ENCODE data around the gene NUMBL. TPM values are rescaled to one million over a fixed set of nuclear protein-coding genes. Genes with fewer than 3 reads are reported as not detected.

NUMBL gene
- total and polyA plus RNA-seq, 4 donors = 1.1 to 4.6 (median 2.7) TPM

DNA sequence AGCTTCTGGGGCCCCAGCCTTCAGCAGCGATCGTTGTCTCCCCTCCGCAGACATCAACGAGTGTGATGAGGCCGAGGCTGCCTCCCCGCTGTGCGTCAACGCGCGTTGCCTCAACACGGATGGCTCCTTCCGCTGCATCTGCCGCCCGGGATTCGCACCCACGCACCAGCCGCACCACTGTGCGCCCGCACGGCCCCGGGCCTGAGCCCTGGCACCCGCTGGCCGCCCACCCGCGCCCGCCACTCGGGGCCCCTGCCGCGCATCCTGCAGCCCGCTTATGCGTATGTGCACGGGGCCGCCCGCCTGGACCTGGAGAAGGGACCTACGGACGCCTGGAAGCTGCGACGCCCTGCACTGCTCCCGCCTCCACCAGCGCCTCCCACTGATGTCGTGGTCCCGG lies 61.1 kb downstream of the NUMBL start:
- WGBS = 96% methylated on average over 42 of the region's 42 CpGs
- H3K4me1 ChIP-seq (ENCODE audit: control insufficient read depth in 4 of 4, insufficient read depth in 4 of 4, low read length in 3 of 4) = no peaks in the 10 kb centered on the region
- H3K9ac ChIP-seq (ENCODE audit: low read depth in 1 of 2, low read length in 2 of 2) = no peak overlapping the region
- H3K27ac ChIP-seq (ENCODE audit: low read depth in 1 of 2, low read length in 2 of 2) = no peak overlapping the region
- no peaks in the 10 kb centered on the region for H3K36me3 ChIP-seq (ENCODE audit: control insufficient read depth in 4 of 4, insufficient read depth in 3 of 4, low read depth in 1 of 4, low read length in 3 of 4)
- TF ChIP-seq YY1 (IDR thresholded peaks at IDR 0.05) = no peak
- TF ChIP-seq, protein P1, sequence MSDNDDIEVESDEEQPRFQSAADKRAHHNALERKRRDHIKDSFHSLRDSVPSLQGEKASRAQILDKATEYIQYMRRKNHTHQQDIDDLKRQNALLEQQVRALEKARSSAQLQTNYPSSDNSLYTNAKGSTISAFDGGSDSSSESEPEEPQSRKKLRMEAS (IDR thresholded peaks at IDR 0.05) = no peak
- no peak for TF ChIP-seq NR2F2 (IDR thresholded peaks at IDR 0.05)
- TF ChIP-seq TAF1 (conservative IDR thresholded peaks at IDR 0.05) = no peak
- no peak for TF ChIP-seq FOXA2 (IDR thresholded peaks at IDR 0.05)
- no peak for TF ChIP-seq EGR1 (IDR thresholded peaks at IDR 0.05; ENCODE audit: low read depth in 2 of 2)
- no peak for TF ChIP-seq RAD21 (IDR thresholded peaks at IDR 0.05)
- no peaks in the 10 kb centered on the region for H3K27me3 ChIP-seq (ENCODE audit: control insufficient read depth in 4 of 4, insufficient read depth in 4 of 4, low read length in 3 of 4)
- no peak overlapping the region for H3K4me3 ChIP-seq (ENCODE audit: low read depth in 1 of 3, low read length in 3 of 3)
- no peak for DNase-seq (ENCODE audit: low spot score)
- H3K9me3 ChIP-seq (ENCODE audit: control insufficient read depth in 4 of 4, low read length in 3 of 4) = no peaks in the 10 kb centered on the region

DNA sequence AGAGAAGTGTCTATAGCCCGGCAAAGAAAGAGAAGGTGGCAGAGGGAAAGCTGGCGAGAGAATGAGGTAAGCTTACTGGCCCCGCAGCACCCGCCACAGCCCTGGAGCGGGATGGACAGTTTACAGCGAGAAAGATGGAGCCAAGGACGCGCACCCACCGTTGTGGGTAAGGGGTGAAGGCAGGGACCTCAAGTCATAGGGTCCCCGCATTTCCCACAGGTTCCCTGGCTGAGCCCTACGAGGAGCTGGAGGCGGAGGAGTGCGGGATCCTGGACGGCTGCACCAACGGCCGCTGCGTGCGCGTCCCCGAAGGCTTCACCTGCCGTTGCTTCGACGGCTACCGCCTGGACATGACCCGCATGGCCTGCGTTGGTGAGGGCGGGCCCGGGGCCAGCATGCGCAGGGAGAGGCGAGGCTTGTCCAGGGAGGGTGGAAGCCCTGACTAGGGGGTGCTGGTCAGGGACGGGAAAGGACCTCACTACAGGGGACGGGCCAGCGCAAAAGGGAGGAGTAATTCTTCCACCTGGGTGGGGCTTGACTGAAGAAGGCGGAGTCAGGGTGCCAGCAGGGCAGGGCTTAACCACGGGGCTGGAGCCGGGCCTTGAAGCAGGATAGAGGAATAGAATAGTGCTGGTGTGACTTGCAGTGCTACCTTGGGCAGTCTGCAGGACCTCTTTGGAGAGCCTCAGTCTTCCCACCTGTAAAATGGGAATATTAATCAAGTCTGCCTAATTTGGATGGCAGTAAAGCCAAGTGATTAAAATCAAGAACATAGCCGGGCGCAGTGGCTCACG lies 62.8 kb downstream of the NUMBL start:
- Histone ChIP-seq H3K27ac (ENCODE audit: low read depth in 1 of 2, low read length in 2 of 2) (no peak overlapping the region), H3K9ac (ENCODE audit: low read depth in 1 of 2, low read length in 2 of 2) (no peak overlapping the region), H3K27me3 (ENCODE audit: control insufficient read depth in 4 of 4, insufficient read depth in 4 of 4, low read length in 3 of 4) (no peaks in the 10 kb centered on the region), H3K36me3 (ENCODE audit: control insufficient read depth in 4 of 4, insufficient read depth in 3 of 4, low read depth in 1 of 4, low read length in 3 of 4) (no peaks in the 10 kb centered on the region), H3K9me3 (ENCODE audit: control insufficient read depth in 4 of 4, low read length in 3 of 4) (no peaks in the 10 kb centered on the region), H3K4me1 (ENCODE audit: control insufficient read depth in 4 of 4, insufficient read depth in 4 of 4, low read length in 3 of 4) (no peaks in the 10 kb centered on the region), H3K4me3 (ENCODE audit: low read depth in 1 of 3, low read length in 3 of 3) (no peak overlapping the region)
- no peak for TF ChIP-seq FOXA2 (IDR thresholded peaks at IDR 0.05)
- TF ChIP-seq FOXA1 (IDR thresholded peaks at IDR 0.05) = no peak
- TF ChIP-seq JUND (IDR thresholded peaks at IDR 0.05) = no peak
- TF ChIP-seq, protein P2, sequence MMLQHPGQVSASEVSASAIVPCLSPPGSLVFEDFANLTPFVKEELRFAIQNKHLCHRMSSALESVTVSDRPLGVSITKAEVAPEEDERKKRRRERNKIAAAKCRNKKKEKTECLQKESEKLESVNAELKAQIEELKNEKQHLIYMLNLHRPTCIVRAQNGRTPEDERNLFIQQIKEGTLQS (IDR thresholded peaks at IDR 0.05) = no peak
- no peak for TF ChIP-seq SP1 (IDR thresholded peaks at IDR 0.05)
- TF ChIP-seq, protein P3, sequence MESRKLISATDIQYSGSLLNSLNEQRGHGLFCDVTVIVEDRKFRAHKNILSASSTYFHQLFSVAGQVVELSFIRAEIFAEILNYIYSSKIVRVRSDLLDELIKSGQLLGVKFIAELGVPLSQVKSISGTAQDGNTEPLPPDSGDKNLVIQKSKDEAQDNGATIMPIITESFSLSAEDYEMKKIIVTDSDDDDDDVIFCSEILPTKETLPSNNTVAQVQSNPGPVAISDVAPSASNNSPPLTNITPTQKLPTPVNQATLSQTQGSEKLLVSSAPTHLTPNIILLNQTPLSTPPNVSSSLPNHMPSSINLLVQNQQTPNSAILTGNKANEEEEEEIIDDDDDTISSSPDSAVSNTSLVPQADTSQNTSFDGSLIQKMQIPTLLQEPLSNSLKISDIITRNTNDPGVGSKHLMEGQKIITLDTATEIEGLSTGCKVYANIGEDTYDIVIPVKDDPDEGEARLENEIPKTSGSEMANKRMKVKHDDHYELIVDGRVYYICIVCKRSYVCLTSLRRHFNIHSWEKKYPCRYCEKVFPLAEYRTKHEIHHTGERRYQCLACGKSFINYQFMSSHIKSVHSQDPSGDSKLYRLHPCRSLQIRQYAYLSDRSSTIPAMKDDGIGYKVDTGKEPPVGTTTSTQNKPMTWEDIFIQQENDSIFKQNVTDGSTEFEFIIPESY (IDR thresholded peaks at IDR 0.05) = no peak
- TF ChIP-seq, protein P4, sequence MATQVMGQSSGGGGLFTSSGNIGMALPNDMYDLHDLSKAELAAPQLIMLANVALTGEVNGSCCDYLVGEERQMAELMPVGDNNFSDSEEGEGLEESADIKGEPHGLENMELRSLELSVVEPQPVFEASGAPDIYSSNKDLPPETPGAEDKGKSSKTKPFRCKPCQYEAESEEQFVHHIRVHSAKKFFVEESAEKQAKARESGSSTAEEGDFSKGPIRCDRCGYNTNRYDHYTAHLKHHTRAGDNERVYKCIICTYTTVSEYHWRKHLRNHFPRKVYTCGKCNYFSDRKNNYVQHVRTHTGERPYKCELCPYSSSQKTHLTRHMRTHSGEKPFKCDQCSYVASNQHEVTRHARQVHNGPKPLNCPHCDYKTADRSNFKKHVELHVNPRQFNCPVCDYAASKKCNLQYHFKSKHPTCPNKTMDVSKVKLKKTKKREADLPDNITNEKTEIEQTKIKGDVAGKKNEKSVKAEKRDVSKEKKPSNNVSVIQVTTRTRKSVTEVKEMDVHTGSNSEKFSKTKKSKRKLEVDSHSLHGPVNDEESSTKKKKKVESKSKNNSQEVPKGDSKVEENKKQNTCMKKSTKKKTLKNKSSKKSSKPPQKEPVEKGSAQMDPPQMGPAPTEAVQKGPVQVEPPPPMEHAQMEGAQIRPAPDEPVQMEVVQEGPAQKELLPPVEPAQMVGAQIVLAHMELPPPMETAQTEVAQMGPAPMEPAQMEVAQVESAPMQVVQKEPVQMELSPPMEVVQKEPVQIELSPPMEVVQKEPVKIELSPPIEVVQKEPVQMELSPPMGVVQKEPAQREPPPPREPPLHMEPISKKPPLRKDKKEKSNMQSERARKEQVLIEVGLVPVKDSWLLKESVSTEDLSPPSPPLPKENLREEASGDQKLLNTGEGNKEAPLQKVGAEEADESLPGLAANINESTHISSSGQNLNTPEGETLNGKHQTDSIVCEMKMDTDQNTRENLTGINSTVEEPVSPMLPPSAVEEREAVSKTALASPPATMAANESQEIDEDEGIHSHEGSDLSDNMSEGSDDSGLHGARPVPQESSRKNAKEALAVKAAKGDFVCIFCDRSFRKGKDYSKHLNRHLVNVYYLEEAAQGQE (IDR thresholded peaks at IDR 0.05) = no peak
- no peak for TF ChIP-seq HNF4A (conservative IDR thresholded peaks at IDR 0.05)
- TF ChIP-seq TAF1 (conservative IDR thresholded peaks at IDR 0.05) = no peak
- TF ChIP-seq, protein P1 (IDR thresholded peaks at IDR 0.05) = no peak
- TF ChIP-seq YY1 (IDR thresholded peaks at IDR 0.05) = no peak
- TF ChIP-seq HNF4G (IDR thresholded peaks at IDR 0.05) = no peak
- no peak for TF ChIP-seq RAD21 (IDR thresholded peaks at IDR 0.05)
- no peak for DNase-seq (ENCODE audit: low spot score)
- 89% methylated on average over 39 of the region's 39 CpGs for WGBS

All from liver (tissue), 9 donors.